Inferior parietal cortex (tissue), 1 donor: ENCODE measurements around the gene TTC21B.
"Not testable (repeated sequence)": the region's sequence is repeated elsewhere in the genome, so short reads cannot be mapped to it uniquely, and the experiment has no call there.

Source experiments
- DNase-seq: peaks from one replicate; pipeline ENCODE4 v3.0.0-alpha.2; 2016; ENCODE audit errors: extremely low spot score

The TTC21B gene

DNA sequence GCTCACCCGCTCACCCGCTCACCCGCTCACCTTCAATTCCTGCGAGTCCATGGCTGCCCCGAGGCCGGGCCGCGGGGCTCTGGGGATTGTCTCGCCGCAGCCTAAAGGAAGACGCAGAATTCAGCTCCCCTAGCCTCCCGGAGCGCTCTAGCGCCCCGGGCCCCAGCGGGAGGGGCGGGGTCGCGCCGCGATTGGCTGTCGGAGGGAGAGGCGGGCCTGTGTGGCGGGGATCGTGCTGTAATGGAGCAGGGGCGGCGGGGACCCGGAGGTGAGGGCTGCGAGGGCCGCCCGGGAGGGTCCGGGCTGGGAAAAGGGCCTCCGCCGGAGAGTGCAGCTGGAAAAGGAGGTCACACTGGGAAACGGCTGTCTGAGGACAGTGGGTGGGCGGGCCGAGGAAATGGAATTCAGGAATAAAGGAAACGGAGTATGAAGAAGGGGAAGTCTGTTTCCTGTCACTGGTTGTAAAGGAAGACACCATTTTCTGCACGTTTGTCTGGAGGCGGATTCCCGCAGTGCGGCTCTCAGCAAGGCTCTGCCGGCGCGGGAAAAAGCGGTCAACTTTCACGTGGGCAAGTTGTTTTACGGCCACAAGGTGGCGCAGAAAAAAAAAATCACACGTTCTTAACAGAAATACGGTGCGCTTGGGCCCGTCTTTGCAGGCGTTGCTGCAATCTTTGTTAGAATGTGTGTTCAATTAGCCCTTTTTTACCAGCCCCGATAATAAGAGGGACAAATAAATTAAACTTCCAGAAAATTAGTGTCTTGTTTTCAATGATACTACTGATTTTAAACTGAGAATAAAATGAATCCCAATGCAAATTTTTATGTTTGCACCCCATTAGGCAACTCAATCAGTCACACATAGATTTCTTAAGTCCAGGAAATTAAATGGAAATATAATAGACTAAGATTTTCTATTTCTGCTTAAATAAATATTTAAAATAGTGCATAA lies at the start of gene TTC21B:
TTC21B (minus strand) TSS at position 122 of the 952 bp plus-strand sequence; CDS start at position 51, 71 bp downstream.
- DNase-seq, result peak; percentile 96

- DNase-seq, result no peak
These were observed 46.8 kb upstream of the TTC21B start for GRCh38 chr2:166000401-166000800.

- DNase-seq, result no peak
These were observed 37.3 kb upstream of the TTC21B start for GRCh38 chr2:165990846-165991245.

DNA sequence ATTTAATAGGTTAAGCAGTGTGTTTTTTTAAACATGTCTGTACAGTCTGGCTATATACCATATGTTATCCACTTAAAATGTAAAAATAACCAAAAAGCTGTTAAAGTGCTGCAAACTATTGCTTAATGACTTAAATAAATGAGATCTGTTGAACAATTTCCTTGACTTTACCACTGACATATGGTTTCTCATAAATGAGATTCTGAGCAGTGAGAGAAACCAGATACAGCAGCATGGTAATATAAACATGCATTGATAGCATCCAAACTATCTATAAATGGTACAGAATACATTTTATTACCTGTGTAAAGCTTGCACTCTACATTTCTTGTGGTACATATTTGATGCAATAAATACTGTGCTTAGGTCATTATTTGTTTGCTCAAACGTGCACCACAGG lies 36.3 kb upstream of the TTC21B start:
- no peak for DNase-seq

DNA sequence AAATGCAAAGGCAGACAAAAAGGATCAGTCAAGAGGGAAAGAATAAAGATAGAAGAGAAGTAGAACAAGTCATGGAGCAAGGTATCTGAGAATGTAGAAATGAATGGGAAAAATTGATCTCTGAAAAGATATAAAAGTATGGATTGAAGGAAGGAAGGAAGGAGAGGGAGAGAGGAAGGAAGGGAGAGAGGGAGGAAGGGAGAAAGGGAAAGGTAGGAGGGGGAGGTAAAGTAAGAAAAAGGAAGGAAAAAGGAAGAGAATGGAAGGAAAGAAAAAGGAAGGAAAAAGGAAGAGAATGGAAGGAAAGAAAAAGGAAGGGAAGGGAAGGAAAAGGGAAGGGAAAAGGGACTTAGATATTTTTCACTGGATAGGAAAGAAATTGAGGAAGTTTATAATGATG lies 31.5 kb upstream of the TTC21B start:
- no peak for DNase-seq

GRCh38 chr2:165972161-165972560 lies 18.6 kb upstream of the TTC21B start:
- not testable (repeated sequence) for DNase-seq

GRCh38 chr2:165970663-165971062 lies 17.1 kb upstream of the TTC21B start:
- DNase-seq, result no peak

- no peak for DNase-seq
These were observed 15.7 kb upstream of the TTC21B start for GRCh38 chr2:165969227-165969626.

GRCh38 chr2:165967746-165968145 lies 14.2 kb upstream of the TTC21B start:
- DNase-seq, result no peak

DNA sequence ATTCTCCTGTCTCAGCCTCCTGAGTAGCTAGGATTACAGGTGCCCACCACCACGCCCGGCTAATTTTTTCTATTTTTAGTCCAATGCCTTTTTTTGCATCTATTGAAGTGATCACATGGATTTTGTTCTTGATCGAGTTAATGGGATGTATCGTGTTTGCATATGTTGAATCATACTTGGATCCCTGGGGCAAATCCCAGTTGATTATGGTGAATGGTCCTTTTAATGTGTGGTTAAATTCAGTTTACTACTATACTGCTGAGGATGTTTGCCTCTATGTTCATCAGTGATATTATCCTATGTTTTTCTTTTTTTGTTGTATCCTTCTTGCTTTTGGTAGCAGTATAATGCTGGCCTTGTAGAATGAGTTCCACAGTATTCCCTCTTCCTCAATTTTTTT lies 8.2 kb upstream of the TTC21B start:
- DNase-seq, result no peak

- no peak for DNase-seq
These were observed 5.8 kb upstream of the TTC21B start for GRCh38 chr2:165959371-165959770.

- DNase-seq, result no peak
These were observed 4.9 kb upstream of the TTC21B start for GRCh38 chr2:165958313-165958960.

- no peak for DNase-seq
These were observed 3.6 kb upstream of the TTC21B start for GRCh38 chr2:165957030-165957675.

- DNase-seq, result peak; percentile 20
These were observed 296 bp downstream of the TTC21B start for GRCh38 chr2:165953306-165953654.

GRCh38 chr2:165952741-165953211 lies 800 bp downstream of the TTC21B start:
- peak; percentile 16 for DNase-seq

DNA sequence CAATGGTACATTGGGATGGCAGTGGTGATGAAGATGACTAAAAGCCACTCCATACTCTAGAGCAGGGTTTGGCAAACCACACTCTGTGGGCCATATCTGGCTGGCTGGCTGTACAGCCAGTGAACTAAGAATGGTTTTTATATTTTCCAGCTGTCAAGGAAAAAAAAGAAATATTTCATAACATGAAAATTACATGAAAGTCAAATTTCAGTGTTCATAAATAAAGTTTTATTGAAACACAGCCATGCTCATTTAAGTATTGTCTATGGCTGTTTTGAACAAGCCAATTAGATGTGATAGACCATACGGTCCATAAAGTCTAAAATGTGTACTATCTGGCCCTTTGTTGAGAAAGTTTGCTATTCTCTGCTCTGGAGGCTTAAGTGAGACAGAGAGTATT lies 1.5 kb downstream of the TTC21B start:
- no peak for DNase-seq

DNA sequence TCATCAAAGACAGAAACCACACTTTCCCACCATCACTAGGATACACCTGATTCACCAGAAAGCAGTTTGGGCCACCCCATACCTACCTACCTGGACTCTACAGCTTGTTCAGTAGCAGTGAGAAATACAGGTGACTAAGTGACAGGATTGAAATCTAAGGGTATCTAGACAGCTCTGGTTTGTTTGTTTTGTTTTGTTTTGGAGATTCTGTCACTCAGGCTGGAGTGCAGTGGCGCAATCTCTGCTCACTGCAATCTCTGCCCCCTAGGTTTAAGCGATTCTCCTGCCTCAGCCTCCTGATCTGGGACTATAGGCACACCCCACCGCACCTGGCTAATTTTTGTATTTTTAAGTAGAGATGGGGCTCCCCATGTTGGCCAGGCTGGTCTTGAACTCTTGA lies 3.1 kb downstream of the TTC21B start:
- no peak for DNase-seq

- no peak for DNase-seq
These were observed 11.7 kb downstream of the TTC21B start for GRCh38 chr2:165941827-165942226.

DNA sequence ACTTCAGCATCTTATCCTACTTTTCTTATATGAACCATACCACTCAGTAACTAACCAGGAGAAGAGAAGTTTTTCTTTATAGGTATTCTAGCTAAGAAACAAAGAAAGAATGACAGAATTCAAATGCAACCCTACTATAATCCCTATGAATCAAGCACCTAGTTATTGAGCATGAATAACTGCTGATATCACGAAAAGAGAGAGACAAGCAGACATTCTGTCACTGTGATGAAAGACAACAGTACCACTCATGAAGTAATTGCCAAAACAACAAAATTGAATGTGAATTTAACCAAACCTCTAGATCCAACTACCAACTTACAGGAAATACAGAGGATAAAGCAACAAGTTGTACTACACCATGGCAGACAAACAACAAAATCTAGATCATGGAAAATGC lies 15.3 kb downstream of the TTC21B start:
- no peak for DNase-seq

GRCh38 chr2:165933211-165933910 lies 20.2 kb downstream of the TTC21B start:
- no peak for DNase-seq

- DNase-seq, result no peak
These were observed 25.8 kb downstream of the TTC21B start for GRCh38 chr2:165927774-165928173.

- no peak for DNase-seq
These were observed 26.2 kb downstream of the TTC21B start for GRCh38 chr2:165927353-165927752.
